ENCODE data around the gene IL13.

GRCh38 chr5:132678735-132679134 is 20.8 kb downstream of the IL13 start:
- no peak for TF ChIP-seq CTCF (IDR thresholded peaks at IDR 0.05)
- no peak for TF ChIP-seq POLR2A (IDR thresholded peaks at IDR 0.05)
